ENCODE measurements around the gene ZNF285.
"Not testable (repeated sequence)": the region's sequence is repeated elsewhere in the genome, so short reads cannot be mapped to it uniquely, and the experiment has no call there.

- not testable (repeated sequence) for TF ChIP-seq EZH2 (IDR thresholded peaks at IDR 0.05; ENCODE audit: insufficient read depth, low read length); CTCF (IDR thresholded peaks at IDR 0.05; ENCODE audit: insufficient read depth, low read depth, low read length)
Measured at GRCh38 chr19:44334639-44335038, 66.8 kb downstream of the ZNF285 start.
